Prostate gland (tissue), 2 donors: ENCODE results near the gene HDAC4. TPM values are rescaled to one million over a fixed set of nuclear protein-coding genes. Genes with fewer than 3 reads are reported as not detected.
A peak's percentile ranks its signal among the peaks of the same experiment; 100 is the strongest.

ENCODE experiments used
- DNase-seq: peaks from one replicate; pipeline ENCODE4 v3.0.0-alpha.2; 2019; ENCODE audit warnings: low spot score
- H3K27ac ChIP-seq, 2 donors: fragments of 200-600 bp; sonication (generic); 2 replicates each; pipeline ENCODE4 v1.5.1; 2017 to 2019
- H3K27me3 ChIP-seq: fragments of 200-600 bp; sonication (generic); replicated peaks from 2 replicates; pipeline ENCODE4 v1.5.1; 2019; ENCODE audit not compliant: insufficient read depth
- H3K36me3 ChIP-seq, 2 donors: fragments of 200-600 bp; sonication (generic); 1 replicate in 1 of 2; 2 replicates in 1 of 2; pipeline versions ENCODE4 v1.5.1 to v1.8.1; 2017 to 2019
- H3K4me1 ChIP-seq: fragments of 200-600 bp; sonication (generic); replicated peaks from 2 replicates; pipeline ENCODE4 v1.5.1; 2019
- H3K4me3 ChIP-seq, 2 donors: fragments of 200-600 bp; sonication (generic); 2 replicates each; pipeline ENCODE4 v1.5.1; 2017 to 2019
- H3K9me3 ChIP-seq: fragments of 200-600 bp; sonication (generic); 2 replicates; pipeline ENCODE4 v1.5.1; 2017
- POLR2A ChIP-seq: fragments of 450-650 bp; IDR thresholded peaks from one replicate; pipeline ENCODE4 v1.6.1; 2016; ENCODE audit warnings: antibody characterized with exemption, mild to moderate bottlenecking
- POLR2AphosphoS5 ChIP-seq: sonication (generic); formaldehyde crosslinking; IDR thresholded peaks from one replicate; pipeline ENCODE4 v1.6.1; 2017; ENCODE audit warnings: antibody characterized with exemption
- WGBS: methylation state at CpG from one replicate; pipeline ENCODE4 v1.1.5; 2018; 5-methylcytosine and 5-hydroxymethylcytosine counted together
- intact Hi-C: fragments of 100-400 bp; cut with DNase I; formaldehyde crosslinking; loops from one replicate; pipeline ENCODE4 v1.14.2; 2022
- total RNA-seq, 2 donors: library from RNA; depleted of rRNA; stranded (reverse); fragments of >200 nt; gene quantifications; one replicate each; pipeline ENCODE4 v1.1.0, GENCODE V29; 2016
- TF ChIP-seq, protein P1 (sequence below), 4 experiments: fragments of 200-600 bp in 2 of 4; fragments of 450-650 bp in 2 of 4; sonication (generic) in 2 of 4; IDR thresholded peaks; 1 replicate in 3 of 4; 2 replicates in 1 of 4; pipeline ENCODE4 v1.5.1; 2016 to 2019; ENCODE audit warnings: antibody characterized with exemption in 4 of 4, mild to moderate bottlenecking in 2 of 4, moderate library complexity in 2 of 4

The HDAC4 gene
- total RNA-seq, 2 donors from 2014 or later = 41.8 to 44.2 TPM

GRCh38 chr2:239307921-239308613 lies 92.8 kb downstream of the HDAC4 start:
- DNase-seq = no peak
- peak overlapping the region; percentile 15 to 21 for H3K4me3 ChIP-seq
- no peaks in the 10 kb centered on the region for H3K27me3 ChIP-seq
- peaks cover 25% of the 10 kb centered on the region for H3K4me1 ChIP-seq
- no peak for TF ChIP-seq POLR2A
- no peak for TF ChIP-seq POLR2AphosphoS5
- TF ChIP-seq, protein P1, sequence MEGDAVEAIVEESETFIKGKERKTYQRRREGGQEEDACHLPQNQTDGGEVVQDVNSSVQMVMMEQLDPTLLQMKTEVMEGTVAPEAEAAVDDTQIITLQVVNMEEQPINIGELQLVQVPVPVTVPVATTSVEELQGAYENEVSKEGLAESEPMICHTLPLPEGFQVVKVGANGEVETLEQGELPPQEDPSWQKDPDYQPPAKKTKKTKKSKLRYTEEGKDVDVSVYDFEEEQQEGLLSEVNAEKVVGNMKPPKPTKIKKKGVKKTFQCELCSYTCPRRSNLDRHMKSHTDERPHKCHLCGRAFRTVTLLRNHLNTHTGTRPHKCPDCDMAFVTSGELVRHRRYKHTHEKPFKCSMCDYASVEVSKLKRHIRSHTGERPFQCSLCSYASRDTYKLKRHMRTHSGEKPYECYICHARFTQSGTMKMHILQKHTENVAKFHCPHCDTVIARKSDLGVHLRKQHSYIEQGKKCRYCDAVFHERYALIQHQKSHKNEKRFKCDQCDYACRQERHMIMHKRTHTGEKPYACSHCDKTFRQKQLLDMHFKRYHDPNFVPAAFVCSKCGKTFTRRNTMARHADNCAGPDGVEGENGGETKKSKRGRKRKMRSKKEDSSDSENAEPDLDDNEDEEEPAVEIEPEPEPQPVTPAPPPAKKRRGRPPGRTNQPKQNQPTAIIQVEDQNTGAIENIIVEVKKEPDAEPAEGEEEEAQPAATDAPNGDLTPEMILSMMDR (IDR thresholded peaks at IDR 0.05) = no peak
- H3K27ac ChIP-seq = peak overlapping the region; percentile 56 to 62
- intact Hi-C loops = loop anchor here (5.0 kb wide), 1 partner anchor 106 kb away; no protein-coding TSS in a partner anchor
- no peaks in the 10 kb centered on the region for H3K9me3 ChIP-seq
- no peaks in the 10 kb centered on the region for H3K36me3 ChIP-seq
- whole genome bisulfite sequencing = 76% methylated on average over 16 of the region's 16 CpGs

- intact Hi-C loops = loop anchor here (5.0 kb wide), 1 partner anchor 105 kb away; no protein-coding TSS in a partner anchor
- no peaks in the 10 kb centered on the region for H3K27me3 ChIP-seq
- TF ChIP-seq POLR2AphosphoS5 (no peak), POLR2A (no peak)
- TF ChIP-seq, protein P1 (IDR thresholded peaks at IDR 0.05) = no peak
- H3K4me1 ChIP-seq = peaks cover 25% of the 10 kb centered on the region
- no peak overlapping the region for H3K4me3 ChIP-seq
- peak overlapping the region in 1 of 2 donors; percentile 21 for H3K27ac ChIP-seq
- 92% methylated on average over 8 of the region's 8 CpGs for WGBS
- no peak for DNase-seq
- no peaks in the 10 kb centered on the region for H3K9me3 ChIP-seq
- H3K36me3 ChIP-seq = no peaks in the 10 kb centered on the region
These were observed 93.6 kb downstream of the HDAC4 start for GRCh38 chr2:239307221-239307569.

GRCh38 chr2:239306274-239307220 lies 94.3 kb downstream of the HDAC4 start:
- intact Hi-C loops = loop anchor here (5.0 kb wide), 1 partner anchor 104 kb away; no protein-coding TSS in a partner anchor
- Histone ChIP-seq H3K27me3 (no peaks in the 10 kb centered on the region), H3K4me1 (peaks cover 25% of the 10 kb centered on the region), H3K9me3 (no peaks in the 10 kb centered on the region), H3K4me3 (no peak overlapping the region), H3K36me3 (no peaks in the 10 kb centered on the region), H3K27ac (peak overlapping the region; percentile 4 to 21)
- 90% methylated on average over 24 of the region's 25 CpGs for WGBS
- DNase-seq = no peak
- TF ChIP-seq POLR2AphosphoS5 = no peak
- TF ChIP-seq, protein P1 (IDR thresholded peaks at IDR 0.05) = no peak
- TF ChIP-seq POLR2A = no peak

DNA sequence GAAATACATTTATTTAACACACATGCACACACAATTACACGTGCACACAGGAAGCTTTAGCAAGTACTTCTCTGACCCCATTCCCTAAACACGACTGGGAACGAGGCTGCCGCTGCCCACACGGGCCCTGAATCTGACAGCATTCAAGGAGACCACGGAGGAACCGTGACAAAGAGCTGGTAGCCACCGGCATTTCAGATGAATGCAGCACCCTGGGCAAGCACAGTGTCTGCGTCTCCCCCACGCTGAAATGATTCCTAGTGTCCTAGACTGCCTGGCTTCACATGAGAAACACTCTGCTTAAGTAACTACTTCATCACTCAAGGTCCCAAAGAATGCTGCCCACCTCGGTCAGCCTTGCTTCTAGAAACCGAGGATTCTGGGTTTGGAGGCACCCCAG lies 95.0 kb downstream of the HDAC4 start:
- H3K4me3 ChIP-seq = no peak overlapping the region
- no peaks in the 10 kb centered on the region for H3K36me3 ChIP-seq
- peak overlapping the region; percentile 21 to 61 for H3K27ac ChIP-seq
- WGBS = 85% methylated on average over 12 of the region's 12 CpGs
- TF ChIP-seq POLR2AphosphoS5 = no peak
- TF ChIP-seq, protein P1 (IDR thresholded peaks at IDR 0.05) = no peak
- TF ChIP-seq POLR2A = no peak
- intact Hi-C loops = loop anchor here (5.0 kb wide), 1 partner anchor 103 kb away; no protein-coding TSS in a partner anchor
- H3K27me3 ChIP-seq = no peaks in the 10 kb centered on the region
- H3K4me1 ChIP-seq = peaks cover 22% of the 10 kb centered on the region
- DNase-seq = no peak
- H3K9me3 ChIP-seq = no peaks in the 10 kb centered on the region
